NCI-H187 (cell line): Measurements from ENCODE around the gene CPT1C.

Experiments
- DNase-seq, 2 experiments: peaks; one replicate each; lab custom pipeline; 2025; lab: John Stamatoyannopoulos, UW

The CPT1C gene

GRCh38 chr19:49681830-49682229 lies 9.1 kb upstream of the CPT1C start:
- no peak for DNase-seq

- no peak for DNase-seq
Observed at GRCh38 chr19:49682274-49682673, 8.6 kb upstream of the CPT1C start.

DNA sequence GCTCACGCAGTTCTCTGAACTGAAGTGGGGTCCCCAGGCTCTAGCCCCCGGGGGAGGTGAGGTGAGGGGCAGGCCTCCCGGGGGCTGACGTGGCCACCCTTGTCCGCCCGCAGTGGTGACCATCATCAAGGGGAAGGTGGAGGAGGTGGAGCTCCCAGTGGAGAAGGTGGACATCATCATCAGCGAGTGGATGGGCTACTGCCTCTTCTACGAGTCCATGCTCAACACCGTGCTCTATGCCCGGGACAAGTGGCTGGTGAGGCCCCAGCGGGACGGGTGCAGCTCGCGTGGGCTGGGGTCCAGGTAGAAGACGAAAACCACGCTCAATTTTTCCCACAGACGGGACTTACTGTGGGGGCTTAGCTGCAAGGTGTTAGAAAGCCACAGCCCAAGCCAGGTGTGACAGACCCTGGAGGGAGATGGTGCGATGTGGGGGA lies 7.1 kb upstream of the CPT1C start:
- DNase-seq: no peak

DNA sequence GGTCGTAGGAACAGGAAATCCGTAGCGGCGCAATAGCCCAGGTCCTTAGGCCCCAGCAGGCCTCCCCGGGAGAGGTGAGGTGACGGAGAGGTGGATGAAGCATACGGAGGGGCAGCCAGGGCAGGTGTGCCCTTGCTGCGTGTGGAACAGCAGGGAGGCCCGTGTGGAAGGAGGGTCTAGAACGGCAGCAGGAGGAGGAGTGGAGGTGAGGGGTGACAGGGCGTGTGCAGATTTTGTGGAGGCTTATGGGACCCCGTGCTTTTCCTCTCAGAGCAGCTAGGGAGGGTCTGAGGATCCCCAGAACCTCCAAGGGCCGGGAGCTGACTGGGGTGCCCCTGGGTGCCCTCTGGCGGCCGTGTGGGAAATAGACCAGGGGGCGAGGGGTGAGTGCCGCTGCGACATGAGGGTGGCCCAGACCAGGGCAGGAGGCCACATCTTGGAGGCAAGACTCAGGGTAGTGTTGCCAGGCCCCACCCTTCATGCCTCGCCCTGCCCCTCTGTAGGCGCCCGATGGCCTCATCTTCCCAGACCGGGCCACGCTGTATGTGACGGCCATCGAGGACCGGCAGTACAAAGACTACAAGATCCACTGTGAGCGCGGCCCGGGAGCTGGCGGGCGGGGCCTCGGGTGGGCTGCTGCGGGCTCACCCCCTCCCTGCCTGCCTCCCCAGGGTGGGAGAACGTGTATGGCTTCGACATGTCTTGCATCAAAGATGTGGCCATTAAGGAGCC lies 6.5 kb upstream of the CPT1C start:
- no peak for DNase-seq

DNA sequence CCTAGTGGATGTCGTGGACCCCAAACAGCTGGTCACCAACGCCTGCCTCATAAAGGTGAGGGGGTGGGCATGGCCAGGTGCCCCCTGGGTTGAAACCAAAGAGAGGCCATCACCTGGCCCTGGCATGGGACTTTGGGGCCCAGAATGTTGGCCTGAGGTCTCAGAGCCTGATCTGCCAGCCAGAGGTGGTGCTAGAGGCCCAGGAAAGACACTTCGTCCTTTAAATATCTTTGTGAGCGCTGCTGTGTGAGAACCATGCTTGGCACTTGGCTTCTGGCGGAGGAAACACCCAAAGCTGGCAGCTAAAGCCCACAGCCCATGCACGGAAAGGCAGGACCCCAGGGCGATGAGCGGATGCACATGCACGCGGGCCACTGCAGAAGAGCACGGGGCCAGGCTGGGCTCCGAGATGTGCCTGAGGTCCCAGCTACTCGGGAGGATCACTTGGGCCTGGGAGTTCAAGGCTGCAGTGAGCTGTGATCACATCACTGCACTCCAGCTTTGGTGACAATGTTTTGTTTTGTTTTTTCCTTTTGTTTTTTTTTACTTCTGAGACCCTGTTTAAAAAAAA lies 5.8 kb upstream of the CPT1C start:
- DNase-seq: no peak

GRCh38 chr19:49685845-49686332 lies 5.0 kb upstream of the CPT1C start:
- DNase-seq: no peak

DNA sequence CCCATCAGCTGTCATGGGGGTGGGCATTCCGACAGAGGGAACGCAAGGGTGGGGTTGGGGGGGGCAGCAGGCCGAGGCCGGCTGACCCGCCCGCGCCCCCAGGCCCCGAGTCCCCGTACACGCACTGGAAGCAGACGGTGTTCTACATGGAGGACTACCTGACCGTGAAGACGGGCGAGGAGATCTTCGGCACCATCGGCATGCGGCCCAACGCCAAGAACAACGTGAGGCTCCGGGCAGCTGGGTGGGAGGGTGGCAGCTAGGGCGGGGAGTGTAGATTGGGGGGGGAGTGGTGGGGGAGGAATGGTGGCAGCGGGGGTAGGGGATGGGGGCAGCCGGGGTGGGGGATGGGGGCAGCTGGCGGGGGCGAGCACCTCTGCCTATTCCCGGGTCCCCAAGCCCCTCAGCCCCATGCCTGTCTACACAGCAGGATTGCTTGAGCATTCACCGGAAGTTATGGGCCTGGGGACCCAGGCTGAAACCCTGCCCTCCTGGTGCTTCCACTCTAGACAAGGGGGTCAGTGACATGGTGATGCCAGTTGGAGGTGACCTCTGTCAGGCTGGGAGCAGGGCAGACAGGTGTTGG lies 4.3 kb upstream of the CPT1C start:
- no peak for DNase-seq

GRCh38 chr19:49687150-49687549 lies 3.8 kb upstream of the CPT1C start:
- DNase-seq: no peak

- no peak for DNase-seq
Observed at GRCh38 chr19:49687566-49688316, 3.2 kb upstream of the CPT1C start.

DNA sequence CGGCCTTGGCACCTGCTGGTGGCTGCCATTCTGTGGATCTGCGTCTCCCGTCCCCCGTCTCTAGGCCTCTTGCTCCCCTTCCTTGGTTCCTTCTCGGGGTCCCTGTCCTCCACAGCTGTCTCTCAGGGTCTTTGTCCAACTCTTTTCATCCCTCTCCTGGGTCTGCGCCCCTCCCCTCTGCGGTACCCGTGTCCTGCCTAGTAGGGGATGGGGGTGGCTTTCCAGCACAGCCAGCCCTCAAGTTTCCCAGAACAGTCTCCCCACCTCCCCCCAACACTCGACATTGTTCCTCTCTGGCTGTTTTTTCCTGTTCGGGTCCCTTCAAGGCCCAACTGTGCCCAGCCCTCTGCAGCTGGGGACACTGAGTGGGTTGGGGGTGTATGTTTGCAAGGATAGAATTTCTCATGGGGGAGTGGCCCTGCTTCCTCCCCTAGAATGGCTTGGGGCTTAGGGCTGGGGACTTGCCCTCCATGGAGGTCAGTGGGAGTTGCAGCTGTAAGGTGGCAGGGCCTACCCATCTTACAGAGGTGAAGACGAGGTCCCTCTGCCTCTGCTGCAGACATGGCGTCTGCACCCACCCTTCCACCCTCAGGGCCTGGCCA lies 2.3 kb upstream of the CPT1C start:
- DNase-seq: no peak

GRCh38 chr19:49689133-49690078 lies 1.5 kb upstream of the CPT1C start, which contains the start of gene ADM5:
TSS of gene ADM5 (plus strand) at chr19:49689594. CDS start at chr19:49689838, 244 bp downstream.
- peak; percentile 39 to 43 for DNase-seq

GRCh38 chr19:49690079-49690655 lies 749 bp upstream of the CPT1C start:
- DNase-seq: no peak

- DNase-seq: peak; percentile 65 to 84
Observed at GRCh38 chr19:49691243-49692146, 579 bp downstream of the CPT1C start.

DNA sequence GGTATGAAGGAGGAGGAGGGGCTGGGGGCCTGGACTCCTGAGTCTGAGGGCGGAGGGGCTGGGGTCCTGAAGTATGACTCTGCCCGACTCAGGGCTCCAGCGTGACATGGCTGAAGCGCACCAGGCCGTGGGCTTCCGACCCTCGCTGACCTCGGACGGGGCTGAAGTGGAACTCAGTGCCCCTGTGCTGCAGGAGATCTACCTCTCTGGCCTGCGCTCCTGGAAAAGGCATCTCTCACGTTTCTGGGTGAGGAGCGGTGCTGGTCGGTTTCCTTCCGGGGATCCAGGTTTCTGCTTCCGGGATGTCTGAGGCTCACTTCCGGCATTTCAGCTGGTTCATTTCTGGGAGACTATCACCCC lies 1.2 kb downstream of the CPT1C start:
- no peak for DNase-seq

- DNase-seq: no peak
Observed at GRCh38 chr19:49696115-49696514, 5.2 kb downstream of the CPT1C start.

- DNase-seq: no peak
Observed at GRCh38 chr19:49696865-49697264, 5.9 kb downstream of the CPT1C start.

GRCh38 chr19:49699364-49699763 lies 8.4 kb downstream of the CPT1C start:
- DNase-seq: no peak

DNA sequence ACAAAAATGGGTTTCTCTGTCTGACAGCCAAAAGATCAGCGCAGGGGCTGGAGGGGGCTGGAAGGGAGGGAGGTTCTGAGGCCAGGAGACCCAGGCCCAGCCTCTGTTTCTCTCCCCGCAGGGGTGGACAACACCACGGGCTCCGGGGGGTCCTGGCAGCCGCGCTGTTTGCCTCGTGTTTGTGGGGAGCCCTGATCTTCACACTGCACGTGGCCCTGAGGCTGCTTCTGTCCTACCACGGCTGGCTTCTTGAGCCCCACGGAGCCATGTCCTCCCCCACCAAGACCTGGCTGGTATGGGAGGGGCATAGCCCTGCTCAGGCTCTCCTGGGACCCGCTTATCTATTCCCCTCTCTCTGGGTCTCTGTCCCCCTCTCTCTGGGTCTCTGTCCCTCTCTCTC lies 9.6 kb downstream of the CPT1C start:
- no peak for DNase-seq

GRCh38 chr19:49701271-49701786 lies 10.4 kb downstream of the CPT1C start:
- DNase-seq: no peak
